Mesangial cell (primary cell): Measurements from ENCODE around the gene PPARD. TPM values are rescaled to one million over a fixed set of nuclear protein-coding genes. Genes with fewer than 3 reads are reported as not detected.

Experiments
- total RNA-seq: library from RNA; depleted of rRNA; stranded (reverse); fragments of >200 nt; gene quantifications from 2 replicates; pipeline ENCODE4 v1.2.3, GENCODE V29; 2015

PPARD gene
- 18.1 and 20.9 TPM in 2 replicates for total RNA-seq

GRCh38 chr6:35342258-35343091 is at the start of gene PPARD:
TSS of gene PPARD (plus strand) at chr6:35342558. CDS start at chr6:35411088, 68,530 bp downstream.

GRCh38 chr6:35297601-35298481 is 44.5 kb upstream of the PPARD start, which contains the start of gene DEF6:
TSS of gene DEF6 (plus strand) at chr6:35297818. CDS start at chr6:35297857, 39 bp downstream.

DNA sequence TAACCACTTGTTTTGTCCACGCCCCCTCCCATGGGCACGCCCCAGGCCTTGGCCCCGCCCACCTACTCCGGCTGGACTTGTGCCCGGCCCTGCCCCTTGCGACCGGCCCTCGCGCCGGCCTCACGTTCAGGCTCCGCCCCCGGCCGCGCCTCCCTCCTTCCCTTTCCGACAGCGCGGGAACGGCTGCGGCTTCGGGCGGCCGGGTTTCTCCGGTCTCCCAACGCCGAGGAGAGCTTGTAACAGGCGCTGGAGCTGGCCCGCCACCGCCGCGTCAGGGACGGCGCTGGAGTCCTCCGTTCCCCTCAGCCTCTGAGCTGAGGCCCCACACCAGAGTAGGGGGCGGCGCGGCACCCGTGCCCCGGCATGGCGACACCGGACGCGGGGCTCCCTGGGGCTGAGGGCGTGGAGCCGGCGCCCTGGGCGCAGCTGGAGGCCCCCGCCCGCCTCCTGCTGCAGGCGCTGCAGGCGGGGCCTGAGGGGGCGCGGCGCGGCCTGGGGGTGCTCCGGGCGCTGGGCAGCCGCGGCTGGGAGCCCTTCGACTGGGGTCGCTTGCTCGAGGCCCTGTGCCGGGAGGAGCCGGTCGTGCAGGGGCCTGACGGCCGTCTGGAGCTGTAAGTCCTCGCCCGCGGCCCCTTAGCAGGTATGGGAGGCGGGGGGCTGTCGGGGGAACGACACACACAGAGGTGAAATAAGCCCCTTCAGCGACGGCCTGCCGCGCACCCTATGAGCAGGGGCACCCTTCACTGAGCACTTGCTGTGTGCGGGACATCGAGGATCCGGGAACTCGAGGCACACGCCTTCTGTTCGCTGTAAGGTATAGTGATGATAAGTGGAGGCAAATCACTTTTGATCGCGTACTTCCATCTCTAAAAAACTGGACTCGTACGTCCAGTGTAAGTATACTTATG is 110.1 kb downstream of the PPARD start, which contains the start of gene FANCE:
Gene FANCE, plus strand, starts transcription at position 156 of the 908 bp plus-strand sequence. Its CDS starts 208 bp downstream, at position 364.

GRCh38 chr6:35468181-35468979 is 126.0 kb downstream of the PPARD start, which contains the start of gene RPL10A:
TSS of gene RPL10A (plus strand) at chr6:35468401. CDS start at chr6:35468435, 34 bp downstream.

Other genes starting within 250 kb of the PPARD start
- gene TCP11, start 201.2 kb upstream of the PPARD start, total RNA-seq = 0.16 and 0.63 TPM in 2 replicates
- 2.3 and 3.4 TPM in 2 replicates for gene SCUBE3, start 128.6 kb upstream of the PPARD start, total RNA-seq
- gene ZNF76, start 82.8 kb upstream of the PPARD start, total RNA-seq = 18.7 and 26.9 TPM in 2 replicates
- gene DEF6, start 44.7 kb upstream of the PPARD start, total RNA-seq = 2.6 and 3.2 TPM in 2 replicates
- gene FANCE, start 109.8 kb downstream of the PPARD start, total RNA-seq = 4.8 and 10.8 TPM in 2 replicates
- gene RPL10A, start 125.8 kb downstream of the PPARD start, total RNA-seq = 1,601 and 1,898 TPM in 2 replicates
- gene TEAD3, start 154.5 kb downstream of the PPARD start, total RNA-seq = 22.2 and 32.2 TPM in 2 replicates
- gene TULP1, start 170.3 kb downstream of the PPARD start, total RNA-seq = not detected in 2 replicates